Esophagus muscularis mucosa (tissue), 4 donors: Measurements from ENCODE around the gene COIL.

Source experiments
- CTCF ChIP-seq, 3 experiments: fragments of 200-600 bp in 2 of 3; fragments of 450-650 bp in 1 of 3; sonication (generic) in 2 of 3; IDR thresholded peaks; one replicate each; pipeline ENCODE4 v1.5.1; 2017 to 2019; ENCODE audit warnings: antibody characterized with exemption in 3 of 3, mild to moderate bottlenecking in 2 of 3, moderate library complexity in 1 of 3
- EP300 ChIP-seq: sonication (generic); formaldehyde crosslinking; IDR thresholded peaks from one replicate; pipeline ENCODE4 v1.6.1; 2017; ENCODE audit warnings: antibody characterized with exemption
- POLR2AphosphoS5 ChIP-seq, 2 donors: sonication (generic); formaldehyde crosslinking; IDR thresholded peaks; one replicate each; pipeline ENCODE4 v1.6.1; 2017; ENCODE audit warnings: antibody characterized with exemption in 2 of 2

- TF ChIP-seq CTCF (IDR thresholded peaks at IDR 0.05) (no peak), EP300 (no peak), POLR2AphosphoS5 (IDR thresholded peaks at IDR 0.05) (no peak)
Observed at GRCh38 chr17:56935461-56935860, 25.4 kb downstream of the COIL start.
